GM18858 (cell line): ENCODE data around the gene SLC4A2.

Source experiments
- ATAC-seq: cut with Tn5 transposase; IDR thresholded peaks from one replicate; pipeline ENCODE4 v1.9.1; 2021; ENCODE audit not compliant: unreplicated experiment

The SLC4A2 gene

DNA sequence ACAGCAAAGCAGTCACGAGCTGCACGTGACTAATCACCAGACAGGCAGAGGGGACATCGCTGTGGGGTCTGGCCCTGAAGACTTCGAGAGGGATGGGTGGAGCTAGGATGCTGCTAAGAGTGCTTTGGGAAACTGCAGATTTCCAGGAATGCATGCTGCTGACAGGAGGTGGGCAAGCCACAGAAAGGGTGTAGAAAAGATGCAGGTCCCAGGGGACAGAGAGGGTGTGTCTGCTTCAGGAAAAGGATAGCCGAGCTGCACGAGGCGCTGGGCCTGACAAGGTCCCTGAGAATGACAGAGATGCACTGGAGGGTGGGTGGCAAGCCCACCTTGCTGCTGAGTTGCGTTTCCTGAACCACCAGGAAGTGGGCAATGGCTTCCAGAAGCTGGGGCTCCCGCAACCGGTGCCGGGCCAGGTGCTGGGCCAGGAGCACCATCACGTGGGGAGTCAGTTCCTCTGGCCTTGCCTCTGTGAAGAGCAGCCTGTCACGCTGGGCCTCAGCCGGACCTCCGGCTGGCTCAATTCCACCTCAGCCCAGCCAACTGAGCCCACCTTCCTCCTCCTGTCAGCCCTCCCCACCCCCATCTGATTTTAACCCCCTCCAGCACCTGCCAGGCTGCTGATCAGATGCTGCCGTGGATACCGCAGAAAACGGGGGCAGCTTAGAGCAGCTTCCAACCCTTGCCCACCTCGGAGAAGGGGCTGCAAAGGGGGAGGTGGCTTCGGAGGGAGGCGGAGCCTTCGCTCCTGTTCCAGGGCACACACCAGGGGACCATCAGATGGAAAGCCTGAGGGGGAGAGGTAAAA, 19.0 kb downstream of the SLC4A2 start:
- ATAC-seq: no peak

DNA sequence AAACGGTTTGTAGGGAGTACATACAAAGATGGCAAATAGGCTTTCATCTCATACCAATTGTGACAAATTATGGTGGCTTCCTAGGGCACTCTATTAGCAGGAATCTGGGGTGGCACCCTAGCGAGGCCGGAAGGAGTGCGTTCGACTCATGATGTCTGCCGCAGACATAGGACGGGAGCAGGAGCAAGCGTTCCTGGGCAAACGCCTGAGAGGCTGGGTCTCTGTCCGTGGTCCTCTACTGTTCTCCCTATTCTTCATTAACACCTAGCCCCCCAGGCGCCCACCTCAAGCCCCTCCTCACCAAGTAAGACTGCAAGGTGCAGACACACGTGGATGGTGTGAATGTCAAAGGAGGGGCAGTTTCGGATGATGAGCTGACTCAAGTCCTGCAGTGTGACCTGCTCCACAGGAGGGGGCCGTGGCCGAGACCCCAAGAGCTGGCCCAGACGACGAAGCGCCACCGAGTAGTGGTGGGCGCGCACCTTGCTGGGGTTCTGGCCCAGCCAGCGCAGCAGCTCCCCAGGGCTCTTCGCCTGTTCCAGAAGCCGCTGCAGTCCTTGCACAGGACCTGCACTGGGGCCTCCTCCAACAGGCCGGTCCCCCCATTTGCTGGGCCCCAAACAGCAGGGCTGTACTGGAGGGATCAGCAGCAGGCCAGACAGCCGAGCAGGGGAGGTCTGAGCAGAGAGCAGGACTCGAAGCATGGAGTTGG, 20.0 kb downstream of the SLC4A2 start:
- no peak for ATAC-seq

DNA sequence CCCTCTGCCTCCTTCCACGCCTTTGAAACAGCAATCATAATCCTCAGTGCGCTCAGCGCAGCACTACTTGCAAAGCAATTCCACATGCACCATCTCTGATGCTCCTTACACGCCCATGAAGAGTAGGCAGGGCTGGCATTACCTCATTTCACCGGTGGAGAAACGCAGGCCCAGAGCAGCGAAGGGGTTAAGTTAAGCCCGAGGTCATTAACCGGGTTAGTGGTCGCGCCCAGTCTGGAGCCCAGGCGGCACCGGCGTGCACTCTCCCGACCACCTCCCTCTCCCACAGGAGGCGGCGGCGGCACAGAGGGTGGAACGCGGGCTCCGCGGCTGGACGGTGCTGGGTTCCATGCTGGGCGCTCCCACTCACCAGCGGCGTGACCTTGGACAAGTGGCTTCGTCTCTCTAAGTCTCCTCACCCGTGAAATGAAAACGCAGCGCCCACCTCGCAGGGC, 20.7 kb downstream of the SLC4A2 start:
- ATAC-seq: peak; percentile 3

DNA sequence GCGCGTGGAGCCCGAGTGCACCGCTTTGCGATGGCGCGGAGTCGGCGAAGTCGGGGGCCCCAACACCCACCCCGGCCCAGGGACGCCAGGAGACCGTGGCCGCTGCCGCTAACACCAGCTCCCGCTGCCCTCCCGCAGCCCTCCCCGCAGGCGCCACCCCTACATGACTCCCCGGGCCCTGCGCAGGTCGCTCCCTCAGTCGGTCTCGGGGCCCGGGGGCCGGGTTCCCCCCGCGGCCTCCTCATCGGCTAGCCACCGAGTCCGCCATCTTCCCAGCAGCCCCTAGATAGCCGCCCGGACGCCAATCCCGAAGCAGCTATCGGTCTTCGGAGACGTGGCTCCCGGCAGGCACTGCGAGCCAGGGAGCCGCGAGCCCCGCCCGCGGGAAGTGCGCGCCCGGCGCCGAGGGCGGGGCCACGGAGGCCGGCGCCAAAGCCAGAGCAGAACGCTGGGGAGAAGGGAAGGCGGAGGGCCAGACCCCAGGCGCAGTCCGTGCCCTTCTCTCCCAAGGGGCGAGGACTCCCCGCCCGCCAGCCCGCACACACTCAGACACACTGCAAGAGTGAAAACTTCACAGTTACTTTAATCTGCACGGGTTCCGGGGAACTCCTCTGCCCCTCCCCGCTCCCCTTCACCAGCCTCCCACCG, 21.3 kb downstream of the SLC4A2 start, which contains the start of gene FASTK:
TSS of gene FASTK (minus strand) at position 288 of the 648 bp plus-strand sequence. CDS start at position 245, 43 bp downstream.
- peak; percentile 69 for ATAC-seq

DNA sequence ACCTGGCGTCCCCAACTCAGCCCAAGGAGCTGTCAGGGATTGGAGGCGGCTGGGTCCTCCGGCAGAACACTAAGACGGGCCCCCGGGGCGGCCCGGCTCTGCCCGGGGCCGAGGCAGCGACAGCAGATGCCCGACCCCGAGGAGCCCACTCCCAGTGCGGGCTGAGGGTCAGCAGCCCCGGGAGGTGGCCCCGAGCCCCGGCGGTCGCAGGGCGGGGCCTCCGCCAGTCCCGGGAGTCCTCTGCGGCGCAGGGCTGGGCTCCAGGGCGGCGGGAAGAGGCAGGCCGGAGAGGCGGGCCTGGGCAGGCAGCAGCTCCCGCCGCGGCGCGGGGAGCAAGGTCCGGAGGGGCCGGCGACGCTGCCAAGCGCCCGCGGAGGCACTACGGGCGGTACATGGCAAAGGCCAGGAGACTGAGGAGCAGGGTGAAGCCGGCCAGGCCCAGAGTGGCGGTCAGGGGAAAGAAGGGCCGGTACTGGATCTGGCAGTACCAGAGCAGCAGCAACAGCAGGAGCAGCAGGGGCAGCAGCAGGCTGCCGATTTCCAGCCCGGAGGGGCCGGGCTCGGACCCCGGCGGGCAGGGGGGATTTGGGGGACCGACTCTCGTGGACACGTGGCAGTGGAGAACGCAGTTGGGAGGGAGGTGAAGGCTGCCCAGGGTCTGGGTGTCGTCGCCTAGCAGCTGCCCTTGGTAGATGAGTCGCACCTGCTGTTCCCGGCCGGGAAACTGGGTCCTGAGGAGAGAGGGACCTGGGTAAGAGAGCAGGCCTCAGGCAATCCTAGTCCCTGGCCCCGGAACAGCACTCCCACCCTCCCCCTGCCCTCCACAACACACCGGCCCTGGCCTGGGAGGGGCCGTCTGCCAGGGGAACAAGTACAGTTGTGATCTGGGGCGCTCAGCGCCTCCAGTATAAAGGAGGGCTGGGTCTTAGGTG, 22.0 kb downstream of the SLC4A2 start:
- no peak for ATAC-seq

DNA sequence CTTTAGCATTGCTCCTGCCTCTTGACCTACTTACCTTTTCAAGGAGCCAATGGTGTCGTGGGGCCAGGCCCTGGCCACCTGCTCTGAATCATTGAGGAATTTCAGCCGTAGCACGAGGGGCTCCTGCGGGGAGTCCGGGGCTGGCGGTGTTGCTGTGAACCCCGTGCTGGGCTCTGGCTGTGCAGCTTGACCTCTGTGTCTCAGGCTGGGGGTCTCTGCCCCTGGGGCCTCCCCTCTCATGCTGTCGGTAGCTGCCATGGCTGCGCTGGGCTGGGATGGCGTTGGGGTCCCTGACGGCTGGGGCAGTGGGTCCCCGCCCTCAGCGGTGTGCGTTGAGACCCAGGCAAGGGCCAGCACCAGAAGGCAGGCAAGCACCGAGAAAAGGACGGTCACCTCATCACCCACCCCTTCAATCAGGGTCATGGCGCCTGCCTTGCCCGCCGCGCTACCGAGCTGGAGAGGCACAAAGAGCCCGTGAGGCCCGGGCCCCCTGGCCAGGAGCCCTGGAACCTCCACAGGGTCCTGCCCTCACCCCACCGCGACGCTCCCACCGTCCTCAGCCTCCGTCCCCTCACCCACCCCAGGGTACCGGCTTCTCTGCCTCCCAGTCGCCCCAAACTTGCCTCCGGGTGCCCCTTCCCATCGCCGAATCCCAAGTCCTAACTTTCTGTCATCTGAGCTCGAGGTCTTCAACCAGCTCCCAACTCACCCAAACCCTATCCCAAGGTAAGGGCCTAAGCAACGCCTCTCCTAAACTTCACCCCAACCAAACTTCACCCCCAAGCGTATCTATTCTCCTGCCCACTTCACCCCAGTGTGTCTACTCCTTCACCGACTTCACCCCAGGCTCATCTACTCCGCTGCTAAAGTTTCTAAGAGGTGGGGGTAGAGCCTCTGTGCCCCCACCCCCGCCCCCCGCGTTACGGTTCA, 23.0 kb downstream of the SLC4A2 start:
- no peak for ATAC-seq

DNA sequence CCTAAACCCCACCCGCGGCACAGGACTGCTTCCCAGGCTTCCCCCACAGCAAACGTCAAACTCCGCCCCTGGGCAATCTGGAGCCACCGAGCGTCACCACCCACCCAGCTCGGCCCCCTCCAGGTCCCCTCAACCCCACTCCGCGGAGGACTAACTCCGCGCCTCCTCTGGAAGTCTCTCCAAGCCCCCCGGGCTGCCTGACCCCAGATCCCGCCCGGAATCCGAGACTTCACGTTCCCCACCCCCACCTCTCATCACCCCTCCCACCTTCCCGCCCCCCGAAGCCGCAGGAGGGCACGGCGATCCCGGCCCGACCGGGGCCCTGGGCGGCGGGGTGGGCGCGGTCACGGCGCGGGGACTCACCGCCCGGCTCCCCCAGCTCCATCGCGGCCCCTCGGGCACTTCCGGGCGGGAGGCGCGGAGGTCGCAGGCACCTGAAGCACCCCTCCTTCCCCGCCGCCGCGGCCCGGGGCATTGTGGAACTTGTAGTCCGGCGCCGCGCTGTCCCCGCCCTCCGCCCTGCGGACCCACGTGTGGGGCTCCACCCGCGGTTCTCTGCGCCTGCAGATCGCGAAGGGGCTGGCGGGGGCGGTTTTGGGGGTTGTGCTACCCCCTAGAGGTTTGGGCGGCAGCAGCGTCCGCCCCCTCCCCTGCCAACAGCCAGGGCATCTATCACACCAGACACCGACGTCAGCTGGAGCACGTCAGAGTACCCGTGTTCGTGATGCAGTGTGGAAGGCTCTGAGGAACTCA, 23.9 kb downstream of the SLC4A2 start, which contains the start of gene TMUB1:
TSS of gene TMUB1 (minus strand) at position 423 of the 753 bp plus-strand sequence. CDS start 930 bp downstream, outside the sequence.
- peak; percentile 39 for ATAC-seq

DNA sequence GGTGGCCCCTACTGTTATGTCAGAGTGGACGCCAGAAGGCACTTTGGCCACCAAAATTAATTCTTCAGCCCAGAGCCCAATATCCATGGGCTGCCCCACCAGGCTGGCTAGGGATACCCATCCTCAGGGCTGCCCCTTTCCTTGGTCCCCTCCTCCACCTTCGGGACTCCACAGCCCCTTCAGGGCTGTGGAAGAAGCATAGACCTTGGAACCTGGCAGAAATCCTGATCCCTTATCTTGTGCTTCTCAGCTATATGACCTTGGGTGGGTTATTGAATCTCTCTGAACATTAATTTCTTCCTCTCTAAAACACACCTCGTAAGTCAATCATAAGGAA, 24.4 kb downstream of the SLC4A2 start:
- no peak for ATAC-seq

DNA sequence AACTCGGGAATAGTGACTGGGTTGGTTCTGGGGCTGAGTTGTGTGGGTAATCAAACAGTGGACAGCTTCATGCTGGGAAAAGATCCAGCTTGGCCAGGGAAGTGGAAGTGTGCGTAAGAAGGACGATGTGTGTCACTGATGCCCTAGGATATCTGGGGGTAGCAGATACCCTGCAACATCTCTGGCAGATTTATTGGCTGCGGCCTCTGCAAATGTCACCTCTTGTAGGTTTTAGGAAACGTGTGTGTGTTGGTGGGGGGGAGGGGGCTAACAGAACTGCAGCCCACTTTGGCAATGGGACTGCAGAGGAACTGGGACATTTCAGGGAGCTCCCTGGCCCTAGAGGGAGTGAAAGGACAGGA, 25.9 kb downstream of the SLC4A2 start:
- no peak for ATAC-seq

DNA sequence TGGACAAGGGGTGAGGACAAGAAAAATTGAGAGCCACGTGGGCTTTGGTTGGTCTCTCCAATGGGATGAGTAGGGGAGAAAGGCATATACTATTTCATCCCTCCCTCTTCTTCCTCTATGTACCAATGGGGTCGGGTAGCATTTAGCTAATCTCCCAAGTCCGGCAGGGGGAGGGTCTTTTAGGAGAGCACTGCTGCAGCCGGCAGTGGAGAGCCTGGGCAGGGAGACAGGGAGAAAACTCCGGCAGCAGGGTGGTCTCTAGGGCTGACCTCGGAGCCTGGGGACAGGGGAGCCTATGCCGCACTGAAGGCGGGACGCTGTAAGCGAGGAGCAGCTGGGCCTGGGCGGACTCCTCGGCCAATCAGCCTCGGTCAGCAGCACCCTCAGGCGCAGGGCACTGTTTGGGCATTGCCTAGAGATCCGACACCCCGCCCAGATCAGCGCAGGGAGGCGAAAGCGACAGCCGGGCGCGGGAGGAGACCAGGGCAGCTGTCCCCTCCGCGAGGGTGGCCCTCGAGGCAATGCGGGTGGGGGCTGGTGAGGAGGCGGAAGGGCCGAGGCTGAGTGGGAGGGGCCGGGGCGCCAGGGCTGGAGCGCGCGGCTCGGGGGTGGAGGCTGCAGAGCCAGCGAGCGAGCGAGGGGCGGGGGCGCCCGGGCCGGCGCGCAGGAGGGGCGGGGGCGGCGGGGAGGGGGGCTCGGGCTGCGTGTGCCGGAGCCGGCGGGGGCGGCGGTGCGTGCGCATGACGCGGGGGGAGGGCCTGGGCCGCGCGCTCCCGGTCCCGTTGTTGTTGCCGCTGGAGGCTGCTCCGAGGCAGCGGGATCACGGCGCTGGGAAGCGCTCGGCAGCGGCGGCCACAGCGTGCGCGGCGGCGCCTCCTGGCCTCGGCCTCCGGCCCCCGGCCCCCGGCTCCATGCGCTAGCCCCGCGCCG, 26.6 kb downstream of the SLC4A2 start, which contains the start of gene AGAP3:
TSS of gene AGAP3 (plus strand) at position 785 of the 930 bp plus-strand sequence. CDS start 267 bp downstream, outside the sequence.
- ATAC-seq: peak; percentile 23

DNA sequence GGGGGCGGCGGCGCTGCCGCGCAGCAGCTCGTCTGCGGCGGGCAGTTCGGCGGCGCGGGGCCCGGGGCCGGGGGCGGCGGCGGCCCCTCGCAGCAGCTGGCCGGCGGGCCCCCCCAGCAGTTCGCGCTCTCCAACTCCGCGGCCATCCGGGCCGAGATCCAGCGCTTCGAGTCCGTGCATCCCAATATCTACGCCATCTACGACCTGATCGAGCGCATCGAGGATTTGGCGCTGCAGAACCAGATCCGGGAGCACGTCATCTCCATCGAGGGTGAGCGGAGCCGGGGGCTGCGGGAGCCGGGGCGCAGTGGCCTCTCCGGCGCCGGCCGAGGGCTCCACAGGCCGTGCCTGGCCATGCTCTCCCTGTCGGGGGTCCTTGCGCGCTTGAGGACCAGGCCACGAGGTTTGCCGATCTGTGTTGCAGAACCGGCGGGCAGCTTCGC, 27.4 kb downstream of the SLC4A2 start:
- ATAC-seq: no peak

DNA sequence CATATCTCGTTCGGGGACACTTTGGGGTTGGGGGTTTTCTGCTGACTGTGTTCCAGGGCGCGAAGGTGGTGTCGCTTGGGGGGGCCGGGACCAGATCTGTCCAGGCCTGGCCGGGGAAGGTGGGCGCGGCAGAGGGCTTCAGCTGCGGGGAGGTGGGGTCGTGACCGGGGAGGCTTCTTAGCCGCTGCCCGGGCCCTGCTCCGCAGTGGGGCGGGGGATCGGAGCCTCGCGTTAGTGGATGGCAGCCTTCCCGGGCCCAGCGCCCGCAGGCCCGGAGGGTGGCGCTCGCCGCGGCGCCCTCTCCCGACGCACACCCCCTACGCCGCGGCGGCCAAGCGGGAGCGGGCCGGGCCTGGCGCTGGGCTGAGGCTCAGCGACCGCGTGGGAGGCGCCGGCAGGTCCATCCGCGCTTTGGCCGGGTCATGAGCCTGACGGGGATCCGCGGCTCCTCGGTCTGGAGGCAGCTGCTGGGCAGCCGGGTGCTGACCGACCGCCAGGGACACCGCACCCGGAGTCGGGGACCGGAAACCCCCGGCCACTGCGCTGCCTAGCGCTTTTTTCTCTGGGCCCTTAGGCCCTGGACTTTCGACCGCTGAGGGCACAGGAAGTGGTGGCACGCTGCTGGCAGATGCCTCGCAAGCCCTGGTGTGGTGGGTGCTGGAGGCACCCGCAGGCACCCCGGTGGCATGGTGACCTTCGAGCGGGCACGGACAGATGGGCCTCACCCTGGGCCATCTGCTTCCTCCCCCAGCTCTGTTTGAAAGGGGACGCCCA, 28.0 kb downstream of the SLC4A2 start:
- no peak for ATAC-seq

DNA sequence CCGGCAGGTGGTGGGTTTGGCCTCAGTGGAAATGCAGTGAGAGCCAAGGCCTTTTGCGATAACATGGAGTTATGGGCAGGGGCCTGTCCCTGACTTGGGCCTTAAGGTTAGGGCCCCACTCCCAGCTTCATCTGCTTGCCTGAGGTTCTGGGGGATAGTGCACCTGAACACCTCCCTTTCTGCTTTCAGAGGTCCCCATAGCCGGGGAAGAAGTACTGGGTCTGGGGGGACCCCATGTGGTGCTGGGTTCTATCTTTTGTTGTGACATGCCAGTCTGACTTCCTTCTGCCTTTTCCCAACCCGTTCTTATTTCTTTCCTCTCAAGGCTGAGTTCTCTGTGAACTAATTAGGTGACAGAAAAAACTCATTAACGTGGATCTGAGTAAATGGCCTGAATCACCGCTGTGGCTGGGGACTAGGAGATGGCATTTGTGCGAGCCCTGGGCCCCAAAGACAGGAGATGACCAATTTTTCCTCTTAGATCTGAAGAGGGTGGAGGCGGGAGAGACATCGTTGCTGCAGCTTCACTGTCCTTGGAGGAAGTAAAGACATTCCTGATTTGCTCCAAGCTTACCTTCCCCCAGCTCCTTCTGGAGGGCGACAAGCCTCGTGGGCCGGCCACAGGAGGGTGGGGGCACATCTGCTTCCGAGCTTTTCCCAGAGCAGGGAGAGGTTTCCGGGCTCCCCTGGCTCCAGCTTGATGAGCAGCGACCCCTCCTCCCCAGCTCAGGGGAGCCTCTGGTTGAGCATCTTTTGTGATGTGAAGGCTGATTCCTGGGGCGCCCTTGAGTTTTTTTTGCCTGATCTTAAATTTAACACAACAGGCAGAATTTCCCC, 28.8 kb downstream of the SLC4A2 start:
- no peak for ATAC-seq

DNA sequence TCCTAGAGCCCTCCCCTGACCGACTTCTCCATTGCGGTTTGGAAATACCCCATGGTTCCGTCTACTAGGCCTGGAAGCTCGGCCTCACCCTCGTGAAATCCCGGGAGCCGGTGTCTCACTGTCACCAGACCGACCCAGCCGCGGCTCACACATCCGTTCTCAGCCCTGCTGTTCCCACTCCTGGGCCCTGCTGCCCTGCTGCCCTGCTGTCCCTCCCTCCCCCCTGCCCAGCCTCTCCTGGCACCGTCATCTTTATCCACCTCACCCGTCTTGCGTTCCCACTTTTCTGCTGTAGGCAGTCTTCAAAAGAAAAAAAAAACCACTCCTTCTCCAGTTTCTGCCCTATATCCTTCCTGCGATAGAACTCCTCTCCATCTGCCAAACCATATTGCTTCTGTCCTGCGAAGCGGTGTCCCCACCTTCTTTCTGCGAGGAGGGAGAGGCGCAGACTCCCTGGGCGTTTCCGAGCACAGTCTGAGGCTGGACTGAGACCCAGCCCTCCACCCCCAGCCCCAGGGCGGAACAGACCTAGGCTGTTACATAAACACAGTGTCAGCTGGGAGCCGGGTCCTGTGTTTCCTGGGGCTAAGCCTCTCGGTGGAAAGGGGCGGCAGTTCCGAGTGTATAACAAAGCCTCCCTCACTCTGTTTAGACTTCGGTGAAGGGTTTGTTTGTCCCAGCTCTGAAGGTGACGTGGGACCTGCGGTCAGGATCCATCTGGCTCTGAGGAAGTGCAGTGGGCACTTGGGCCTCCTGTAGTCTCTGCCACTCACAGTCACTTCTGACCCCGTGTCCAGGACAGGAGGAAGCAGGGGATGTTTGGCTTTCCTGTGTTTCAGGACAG, 29.7 kb downstream of the SLC4A2 start:
- ATAC-seq: no peak
